CD14-positive monocyte (primary cell): ENCODE results near the gene PDE7B. TPM values are rescaled to one million over a fixed set of nuclear protein-coding genes. Genes with fewer than 3 reads are reported as not detected.

ENCODE experiments used
- DNase-seq, 3 donors: peaks; one replicate each; pipeline ENCODE4 v3.0.0-alpha.2; 2011 to 2022
- H2AFZ ChIP-seq: 2 replicates; pipeline ENCODE4 v1.6.0; 2012; ENCODE audit warnings: mild to moderate bottlenecking, low read depth, low read length, inconsistent platforms; ENCODE audit not compliant: insufficient read depth, poor library complexity, severe bottlenecking
- H3K27ac ChIP-seq, 2 donors: 1 replicate in 1 of 2; 2 replicates in 1 of 2; pipeline ENCODE4 v1.5.1; 2012 to 2013; ENCODE audit warnings: low read length in 2 of 2, control low read depth in 1 of 2, inconsistent platforms in 1 of 2, low read depth in 1 of 2, mild to moderate bottlenecking in 1 of 2
- H3K27me3 ChIP-seq, 2 donors: one replicate each; pipeline versions ENCODE4 v1.6.0 to v1.6.1; 2011 to 2013; ENCODE audit warnings: low read length in 2 of 2; ENCODE audit not compliant: control insufficient read depth in 2 of 2, insufficient read depth in 2 of 2
- H3K36me3 ChIP-seq, 2 donors: replicated peaks in 1 of 2; 1 replicate in 1 of 2; 2 replicates in 1 of 2; pipeline versions ENCODE4 v1.5.1 to v1.6.1; 2012 to 2013; ENCODE audit warnings: low read length in 2 of 2, control low read depth in 1 of 2, inconsistent platforms in 1 of 2, mild to moderate bottlenecking in 1 of 2; ENCODE audit not compliant: insufficient read depth in 2 of 2, control insufficient read depth in 1 of 2
- H3K4me1 ChIP-seq, 2 donors: 1 replicate in 1 of 2; 2 replicates in 1 of 2; pipeline versions ENCODE4 v1.5.1 to v1.6.1; 2012 to 2013; ENCODE audit warnings: low read length in 2 of 2, control low read depth in 1 of 2, inconsistent platforms in 1 of 2, mild to moderate bottlenecking in 1 of 2, moderate library complexity in 1 of 2; ENCODE audit not compliant: insufficient read depth in 2 of 2, control insufficient read depth in 1 of 2
- H3K4me2 ChIP-seq: replicated peaks from 2 replicates; pipeline ENCODE3; 2012; ENCODE audit warnings: low read length, moderate library complexity, mild to moderate bottlenecking; ENCODE audit not compliant: poor library complexity, severe bottlenecking; ENCODE audit errors: extremely low read depth
- H3K4me3 ChIP-seq, 3 experiments: fragments of 200-600 bp in 1 of 3; sonication (generic) in 1 of 3; replicated peaks in 1 of 3; 1 replicate in 2 of 3; 2 replicates in 1 of 3; pipeline ENCODE4 v1.5.1; 2011 to 2013; ENCODE audit warnings: low read length in 3 of 3, mild to moderate bottlenecking in 3 of 3, control low read depth in 2 of 3, low read depth in 2 of 3, inconsistent platforms in 1 of 3, moderate library complexity in 1 of 3
- H3K79me2 ChIP-seq: 2 replicates; pipeline ENCODE4 v1.6.0; 2012; ENCODE audit warnings: mild to moderate bottlenecking, control low read depth, inconsistent platforms, low read length, moderate library complexity; ENCODE audit not compliant: insufficient read depth
- H3K9ac ChIP-seq: 2 replicates; pipeline ENCODE4 v1.6.0; 2017; ENCODE audit warnings: low read length, mild to moderate bottlenecking; ENCODE audit not compliant: insufficient read depth, poor library complexity, severe bottlenecking
- H3K9me3 ChIP-seq, 2 donors: replicated peaks in 1 of 2; 1 replicate in 1 of 2; 2 replicates in 1 of 2; pipeline versions ENCODE4 v1.5.1 to v1.6.1; 2012 to 2013; ENCODE audit warnings: low read length in 2 of 2, control low read depth in 1 of 2; ENCODE audit not compliant: control insufficient read depth in 1 of 2, insufficient read depth in 1 of 2
- H4K20me1 ChIP-seq: 2 replicates; pipeline ENCODE4 v1.6.0; 2012; ENCODE audit warnings: mild to moderate bottlenecking, low read length, control low read depth, moderate library complexity; ENCODE audit not compliant: insufficient read depth
- H3K27ac Mint-ChIP-seq, 7 donors: one replicate each; pipeline ENCODE4 v1.8.0; 2020; ENCODE audit warnings: mild to moderate bottlenecking in 7 of 7, mixed read lengths in 7 of 7, moderate library complexity in 6 of 7, inconsistent platforms in 2 of 7
- H3K27me3 Mint-ChIP-seq, 3 donors: one replicate each; pipeline ENCODE4 v1.8.0; 2021 to 2022; ENCODE audit warnings: low read depth in 3 of 3, mild to moderate bottlenecking in 3 of 3, mixed read lengths in 3 of 3, moderate library complexity in 3 of 3, inconsistent platforms in 1 of 3
- H3K36me3 Mint-ChIP-seq, 2 donors: one replicate each; pipeline ENCODE4 v1.8.0; 2020; ENCODE audit warnings: mixed read lengths in 2 of 2, inconsistent platforms in 1 of 2, mild to moderate bottlenecking in 1 of 2
- H3K4me1 Mint-ChIP-seq: one replicate; pipeline ENCODE4 v1.8.0; 2020; ENCODE audit warnings: mild to moderate bottlenecking, mixed read lengths
- H3K4me3 Mint-ChIP-seq, 2 donors: one replicate each; pipeline ENCODE4 v1.8.0; 2020; ENCODE audit warnings: mild to moderate bottlenecking in 2 of 2, mixed read lengths in 2 of 2, moderate library complexity in 1 of 2
- H3K9me3 Mint-ChIP-seq, 7 donors: one replicate each; pipeline ENCODE4 v1.8.0; 2020 to 2022; ENCODE audit warnings: mixed read lengths in 7 of 7, mild to moderate bottlenecking in 6 of 7, moderate library complexity in 6 of 7, inconsistent platforms in 2 of 7
- CTCF ChIP-seq: fragments of 200-600 bp; IDR thresholded peaks from one replicate; pipeline ENCODE4 v1.8.0; 2022; ENCODE audit warnings: antibody characterized with exemption, mild to moderate bottlenecking
- WGBS: methylation state at CpG from one replicate; pipeline ENCODE4 v1.1.5; 2013; ENCODE audit warnings: missing lambda C conversion rate; ENCODE audit not compliant: insufficient coverage; 5-methylcytosine and 5-hydroxymethylcytosine counted together
- intact Hi-C, 2 donors: fragments of 100-400 bp; cut with micrococcal nuclease; formaldehyde crosslinking; loops; one replicate each; pipeline versions ENCODE4 v1.15.0 to v1.15.1; 2023
- polyA plus RNA-seq, 3 donors: library from polyadenylated mRNA; depleted of rRNA in 1 of 3; unstranded in 2 of 3; stranded (reverse) in 1 of 3; fragments of 300-500 nt in 2 of 3; fragments of >200 nt in 1 of 3; fragmentation: Illumina TruSeq in 2 of 3; gene quantifications; 1 replicate in 2 of 3; 2 replicates in 1 of 3; pipeline ENCODE4 v1.2.3, GENCODE V29; 2012 to 2021

The PDE7B gene
- polyA plus RNA-seq, 3 donors = 0.37 to 1.1 (median 0.89) TPM

- Histone ChIP-seq H3K4me2 (no peak overlapping the region), H3K4me3 (no peak overlapping the region), H3K36me3 (no peaks in the 10 kb centered on the region), H3K27me3 (no peaks in the 10 kb centered on the region), H3K9ac (no peak overlapping the region), H3K27ac (no peak overlapping the region), H3K4me1 (no peaks in the 10 kb centered on the region), H2AFZ (no peak overlapping the region), H3K79me2 (no peaks in the 10 kb centered on the region), H3K9me3 (no peaks in the 10 kb centered on the region), H4K20me1 (no peaks in the 10 kb centered on the region)
- Mint-ChIP-seq H3K4me1 (no peaks in the 10 kb centered on the region), H3K9me3 (peaks cover 0 to 2% (median 0%) of the 10 kb centered on the region in 7 donors), H3K27ac (no peak overlapping the region), H3K36me3 (no peaks in the 10 kb centered on the region), H3K27me3 (no peaks in the 10 kb centered on the region), H3K4me3 (no peak overlapping the region)
- intact Hi-C loops = no loop called here
- no CpG with 5 or more reads among the region's 2 CpGs for WGBS
- TF ChIP-seq CTCF = no peak
- DNase-seq = no peak
Measured at GRCh38 chr6:135910790-135911618, 59.5 kb downstream of the PDE7B start.

- no peak overlapping the region for H3K4me2 ChIP-seq
- no peaks in the 10 kb centered on the region for H3K36me3 Mint-ChIP-seq
- H3K27me3 Mint-ChIP-seq = peaks cover 0 to 3% (median 0%) of the 10 kb centered on the region in 3 donors
- no peak overlapping the region for H3K9ac ChIP-seq
- no CpG with 5 or more reads among the region's 2 CpGs for WGBS
- no peaks in the 10 kb centered on the region for H4K20me1 ChIP-seq
- no peaks in the 10 kb centered on the region for H3K9me3 ChIP-seq
- H3K79me2 ChIP-seq = no peaks in the 10 kb centered on the region
- no peak overlapping the region for H2AFZ ChIP-seq
- H3K27ac ChIP-seq = no peak overlapping the region
- intact Hi-C loops = no loop called here
- H3K4me1 ChIP-seq = no peaks in the 10 kb centered on the region
- H3K4me3 Mint-ChIP-seq = no peak overlapping the region
- H3K4me3 ChIP-seq = no peak overlapping the region
- no peaks in the 10 kb centered on the region for H3K27me3 ChIP-seq
- H3K9me3 Mint-ChIP-seq = peaks cover 0 to 2% (median 0%) of the 10 kb centered on the region in 7 donors
- TF ChIP-seq CTCF = no peak
- DNase-seq = no peak
- no peaks in the 10 kb centered on the region for H3K36me3 ChIP-seq
- H3K4me1 Mint-ChIP-seq = no peaks in the 10 kb centered on the region
- H3K27ac Mint-ChIP-seq = no peak overlapping the region
Measured at GRCh38 chr6:135913785-135914184, 62.3 kb downstream of the PDE7B start.
